ENCODE results near the gene DCC. TPM values are rescaled to one million over a fixed set of nuclear protein-coding genes. Genes with fewer than 3 reads are reported as not detected.

Gene DCC
- total RNA-seq, 1 donor from 2014 or later = 5.6 TPM

DNA sequence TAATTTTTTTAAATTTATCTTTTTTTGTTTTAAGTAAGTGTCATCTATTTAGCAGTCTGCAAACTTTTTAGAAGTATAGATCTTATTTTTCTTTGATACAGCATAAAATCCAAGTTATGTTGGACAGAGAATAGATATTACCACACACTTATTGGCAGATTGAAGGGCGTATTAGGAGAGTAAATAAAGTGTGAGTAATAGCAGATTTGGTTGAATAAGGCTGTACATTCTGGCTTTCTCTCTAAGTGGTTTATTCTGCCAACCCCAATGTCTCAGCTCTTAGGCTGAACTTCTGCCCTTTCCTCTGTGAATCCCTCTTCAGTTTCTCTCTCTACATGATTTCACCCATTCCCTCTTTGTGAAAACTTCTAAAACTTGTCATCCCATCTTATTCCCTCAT, 651.2 kb downstream of the DCC start:
- H3K4me1 Mint-ChIP-seq (ENCODE audit: low read depth, unreplicated experiment) = peaks cover 9% of the 10 kb centered on the region
- H3K36me3 Mint-ChIP-seq (ENCODE audit: unreplicated experiment) = no peaks in the 10 kb centered on the region
- TF ChIP-seq CTCF (IDR thresholded peaks at IDR 0.05; ENCODE audit: partially characterized antibody, unreplicated experiment) = no peak
- no peaks in the 10 kb centered on the region for H3K9me3 Mint-ChIP-seq (ENCODE audit: unreplicated experiment)
- no peak for DNase-seq
- no peak overlapping the region for H3K4me3 Mint-ChIP-seq (ENCODE audit: unreplicated experiment)
- H3K27ac Mint-ChIP-seq (ENCODE audit: unreplicated experiment) = no peak overlapping the region
- no peaks in the 10 kb centered on the region for H3K27me3 Mint-ChIP-seq (ENCODE audit: unreplicated experiment)

- Mint-ChIP-seq H3K4me1 (ENCODE audit: low read depth, unreplicated experiment) (peaks cover 9% of the 10 kb centered on the region), H3K27ac (ENCODE audit: unreplicated experiment) (no peak overlapping the region), H3K4me3 (ENCODE audit: unreplicated experiment) (no peak overlapping the region), H3K27me3 (ENCODE audit: unreplicated experiment) (no peaks in the 10 kb centered on the region), H3K36me3 (ENCODE audit: unreplicated experiment) (no peaks in the 10 kb centered on the region), H3K9me3 (ENCODE audit: unreplicated experiment) (no peaks in the 10 kb centered on the region)
- DNase-seq = no peak
- TF ChIP-seq CTCF (IDR thresholded peaks at IDR 0.05; ENCODE audit: partially characterized antibody, unreplicated experiment) = peak; percentile 40
Measured at GRCh38 chr18:52992041-52992440, 652.0 kb downstream of the DCC start.

GRCh38 chr18:52995875-52996274, 655.9 kb downstream of the DCC start:
- no peak for DNase-seq
- TF ChIP-seq CTCF (IDR thresholded peaks at IDR 0.05; ENCODE audit: partially characterized antibody, unreplicated experiment) = no peak
- no peak overlapping the region for H3K4me3 Mint-ChIP-seq (ENCODE audit: unreplicated experiment)
- H3K27me3 Mint-ChIP-seq (ENCODE audit: unreplicated experiment) = no peaks in the 10 kb centered on the region
- no peak overlapping the region for H3K27ac Mint-ChIP-seq (ENCODE audit: unreplicated experiment)
- peaks cover 9% of the 10 kb centered on the region for H3K4me1 Mint-ChIP-seq (ENCODE audit: low read depth, unreplicated experiment)
- no peaks in the 10 kb centered on the region for H3K36me3 Mint-ChIP-seq (ENCODE audit: unreplicated experiment)
- H3K9me3 Mint-ChIP-seq (ENCODE audit: unreplicated experiment) = no peaks in the 10 kb centered on the region

DNA sequence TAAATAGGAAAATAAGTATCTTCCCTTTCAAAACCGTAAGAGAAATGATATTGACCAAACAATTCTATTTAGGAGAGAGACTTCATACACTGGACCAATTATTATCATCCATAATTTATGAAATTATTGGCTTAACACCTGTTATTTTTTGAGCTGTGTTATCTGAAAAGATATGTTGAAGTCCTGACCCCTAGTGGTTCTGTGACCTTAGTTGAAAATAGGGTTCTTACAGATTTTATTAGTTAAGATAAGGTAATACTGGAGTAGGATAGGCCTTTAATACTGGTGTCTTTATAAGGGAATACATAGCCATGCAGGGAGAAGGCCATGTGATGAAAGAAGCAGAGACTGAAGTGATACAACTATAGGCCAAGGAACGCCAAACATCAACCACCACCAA, 659.6 kb downstream of the DCC start:
- Mint-ChIP-seq H3K36me3 (ENCODE audit: unreplicated experiment) (no peaks in the 10 kb centered on the region), H3K4me3 (ENCODE audit: unreplicated experiment) (no peak overlapping the region), H3K27ac (ENCODE audit: unreplicated experiment) (no peak overlapping the region), H3K9me3 (ENCODE audit: unreplicated experiment) (no peaks in the 10 kb centered on the region), H3K27me3 (ENCODE audit: unreplicated experiment) (no peaks in the 10 kb centered on the region), H3K4me1 (ENCODE audit: low read depth, unreplicated experiment) (peaks cover under 1% of the 10 kb centered on the region)
- DNase-seq = no peak
- peak; percentile 22 for TF ChIP-seq CTCF (IDR thresholded peaks at IDR 0.05; ENCODE audit: partially characterized antibody, unreplicated experiment)

DNA sequence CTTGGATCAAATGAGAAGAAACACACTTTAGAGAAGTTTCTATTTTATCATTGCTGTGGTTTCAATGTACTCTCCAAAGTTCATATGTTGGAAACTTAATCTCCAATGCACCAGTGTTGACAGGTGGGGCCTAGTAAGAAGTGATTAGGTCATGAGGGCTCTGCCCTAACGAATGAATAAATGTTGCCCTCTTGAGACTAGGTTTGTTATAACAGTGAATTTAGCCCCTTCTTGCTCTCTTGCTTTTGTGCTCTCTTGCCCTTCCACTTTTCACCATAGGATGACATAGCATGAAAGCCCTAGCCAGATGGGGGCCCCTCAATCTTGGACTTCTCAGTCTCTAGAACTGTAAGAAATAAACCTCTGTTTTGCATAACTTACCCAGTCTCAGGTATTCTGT, 664.8 kb downstream of the DCC start:
- Mint-ChIP-seq H3K36me3 (ENCODE audit: unreplicated experiment) (no peaks in the 10 kb centered on the region), H3K27me3 (ENCODE audit: unreplicated experiment) (no peaks in the 10 kb centered on the region), H3K9me3 (ENCODE audit: unreplicated experiment) (no peaks in the 10 kb centered on the region), H3K4me3 (ENCODE audit: unreplicated experiment) (no peak overlapping the region), H3K27ac (ENCODE audit: unreplicated experiment) (no peak overlapping the region), H3K4me1 (ENCODE audit: low read depth, unreplicated experiment) (peaks cover 2% of the 10 kb centered on the region)
- no peak for DNase-seq
- TF ChIP-seq CTCF (IDR thresholded peaks at IDR 0.05; ENCODE audit: partially characterized antibody, unreplicated experiment) = no peak
